Nephron (organoid): ENCODE measurements around the gene SYMPK.

Experiments
- H3K27ac Mint-ChIP-seq, 3 experiments: 2 replicates each; pipeline ENCODE4 v1.8.0; 2020; ENCODE audit warnings: mixed read lengths in 3 of 3, mild to moderate bottlenecking in 2 of 3, moderate library complexity in 1 of 3
- H3K27me3 Mint-ChIP-seq: 2 replicates; pipeline ENCODE4 v1.8.0; 2021; ENCODE audit warnings: low read depth, mild to moderate bottlenecking, moderate library complexity, mixed read lengths
- H3K36me3 Mint-ChIP-seq: 2 replicates; pipeline ENCODE4 v1.8.0; 2020; ENCODE audit warnings: low read depth, mixed read lengths
- H3K4me1 Mint-ChIP-seq: 2 replicates; pipeline ENCODE4 v1.8.0; 2020; ENCODE audit warnings: mixed read lengths
- H3K4me3 Mint-ChIP-seq, 3 experiments: 2 replicates each; pipeline ENCODE4 v1.8.0; 2020; ENCODE audit warnings: mild to moderate bottlenecking in 3 of 3, mixed read lengths in 3 of 3, moderate library complexity in 2 of 3
- H3K9me3 Mint-ChIP-seq: 2 replicates; pipeline ENCODE4 v1.8.0; 2020; ENCODE audit warnings: mixed read lengths
- CTCF ChIP-seq, 3 experiments: fragments of 200-600 bp; sonication (generic); IDR thresholded peaks; one replicate each; pipeline ENCODE4 v1.5.0; 2021; ENCODE audit warnings: antibody characterized with exemption in 3 of 3; ENCODE audit not compliant: unreplicated experiment in 3 of 3

The SYMPK gene

GRCh38 chr19:45887200-45887710, 24.3 kb upstream of the SYMPK start:
- H3K4me3 Mint-ChIP-seq = peak overlapping the region; percentile 94 to 97 (median 95)
- H3K27ac Mint-ChIP-seq = peak overlapping the region; percentile 92 to 94 (median 93)
- no peaks in the 10 kb centered on the region for H3K27me3 Mint-ChIP-seq
- peaks cover 9% of the 10 kb centered on the region for H3K36me3 Mint-ChIP-seq
- H3K4me1 Mint-ChIP-seq = peaks cover 22% of the 10 kb centered on the region
- no peak for TF ChIP-seq CTCF (IDR thresholded peaks at IDR 0.05; ENCODE audit: unreplicated experiment in 3 of 3)
- no peaks in the 10 kb centered on the region for H3K9me3 Mint-ChIP-seq

- peaks cover 9% of the 10 kb centered on the region for H3K36me3 Mint-ChIP-seq
- H3K4me1 Mint-ChIP-seq = peaks cover 26% of the 10 kb centered on the region
- no peak for TF ChIP-seq CTCF (IDR thresholded peaks at IDR 0.05; ENCODE audit: unreplicated experiment in 3 of 3)
- peak overlapping the region; percentile 94 to 97 (median 95) for H3K4me3 Mint-ChIP-seq
- H3K27me3 Mint-ChIP-seq = no peaks in the 10 kb centered on the region
- H3K27ac Mint-ChIP-seq = peak overlapping the region; percentile 92 to 94 (median 93)
- H3K9me3 Mint-ChIP-seq = no peaks in the 10 kb centered on the region
These were observed 23.7 kb upstream of the SYMPK start for GRCh38 chr19:45886427-45887199.

GRCh38 chr19:45885556-45886426, 22.8 kb upstream of the SYMPK start, which contains the start of gene IRF2BP1:
IRF2BP1 (minus strand) TSS chr19:45886141; CDS start chr19:45885774, 367 bp downstream.
- Mint-ChIP-seq H3K27ac (peak within 1 kb of the TSS; percentile 92 to 94 (median 93)), H3K27me3 (peaks cover 3% of the 10 kb centered on the region), H3K4me1 (peaks cover 33% of the 10 kb centered on the region), H3K36me3 (peaks cover 9% of the 10 kb centered on the region), H3K4me3 (peak within 1 kb of the TSS; percentile 94 to 97 (median 95)), H3K9me3 (no peaks in the 10 kb centered on the region)
- TF ChIP-seq CTCF (IDR thresholded peaks at IDR 0.05; ENCODE audit: unreplicated experiment in 3 of 3) = no peak

GRCh38 chr19:45884682-45885555, 22.0 kb upstream of the SYMPK start:
- TF ChIP-seq CTCF (IDR thresholded peaks at IDR 0.05; ENCODE audit: unreplicated experiment in 3 of 3) = no peak
- peak overlapping the region; percentile 66 to 80 (median 80) for H3K4me3 Mint-ChIP-seq
- peaks cover 3% of the 10 kb centered on the region for H3K27me3 Mint-ChIP-seq
- no peak overlapping the region for H3K27ac Mint-ChIP-seq
- H3K36me3 Mint-ChIP-seq = peaks cover 4% of the 10 kb centered on the region
- no peaks in the 10 kb centered on the region for H3K9me3 Mint-ChIP-seq
- peaks cover 33% of the 10 kb centered on the region for H3K4me1 Mint-ChIP-seq

- TF ChIP-seq CTCF (IDR thresholded peaks at IDR 0.05; ENCODE audit: unreplicated experiment in 3 of 3) = no peak
- Mint-ChIP-seq H3K9me3 (no peaks in the 10 kb centered on the region), H3K4me3 (peak overlapping the region; percentile 82 to 88 (median 86)), H3K4me1 (peaks cover 33% of the 10 kb centered on the region), H3K36me3 (peaks cover 4% of the 10 kb centered on the region), H3K27ac (no peak overlapping the region), H3K27me3 (peaks cover 3% of the 10 kb centered on the region)
These were observed 21.1 kb upstream of the SYMPK start for GRCh38 chr19:45883881-45884681.
